IPS-18c (cell line): ENCODE data around the gene RBM17.

Experiments
- H3K4me3 ChIP-seq: 2 replicates; pipeline ENCODE4 v1.7.0; 2013; ENCODE audit warnings: low read depth, mild to moderate bottlenecking, low read length, moderate library complexity; ENCODE audit not compliant: insufficient read depth
- H3K9me3 ChIP-seq: one replicate; pipeline ENCODE4 v1.6.1; 2013; ENCODE audit warnings: mild to moderate bottlenecking, low read length, moderate library complexity; ENCODE audit not compliant: control insufficient read depth, insufficient read depth

RBM17 gene

DNA sequence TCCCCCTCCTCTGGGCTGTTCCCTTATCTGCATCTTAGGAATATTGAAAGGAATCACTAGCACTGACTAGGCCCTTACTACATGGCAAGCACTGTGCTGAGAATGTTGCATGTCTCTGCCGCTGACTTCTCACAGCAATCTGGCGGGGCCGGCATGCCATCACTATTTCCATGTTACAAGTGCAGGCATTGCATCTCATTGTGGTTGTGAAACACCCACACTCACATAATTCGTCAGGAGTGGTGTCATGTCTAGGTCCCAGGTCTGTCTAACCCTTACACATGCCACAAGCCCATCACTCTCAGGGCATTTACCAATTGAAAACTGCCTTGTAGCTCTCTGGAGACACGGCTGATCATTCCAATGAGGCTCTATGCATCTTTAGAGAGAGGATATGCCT is 18.2 kb upstream of the RBM17 start:
- no peak overlapping the region for H3K4me3 ChIP-seq
- no peaks in the 10 kb centered on the region for H3K9me3 ChIP-seq

- Histone ChIP-seq H3K9me3 (no peaks in the 10 kb centered on the region), H3K4me3 (no peak overlapping the region)
Measured at GRCh38 chr10:6071181-6072175, 17.4 kb upstream of the RBM17 start.

- no peak overlapping the region for H3K4me3 ChIP-seq
- no peaks in the 10 kb centered on the region for H3K9me3 ChIP-seq
Measured at GRCh38 chr10:6072215-6072934, 16.5 kb upstream of the RBM17 start.

- no peaks in the 10 kb centered on the region for H3K9me3 ChIP-seq
- no peak overlapping the region for H3K4me3 ChIP-seq
Measured at GRCh38 chr10:6074489-6075301, 14.1 kb upstream of the RBM17 start.

GRCh38 chr10:6077071-6077675 is 11.7 kb upstream of the RBM17 start:
- Histone ChIP-seq H3K9me3 (no peaks in the 10 kb centered on the region), H3K4me3 (no peak overlapping the region)

- H3K9me3 ChIP-seq, result no peaks in the 10 kb centered on the region
- no peak overlapping the region for H3K4me3 ChIP-seq
Measured at GRCh38 chr10:6079044-6079443, 9.8 kb upstream of the RBM17 start.

DNA sequence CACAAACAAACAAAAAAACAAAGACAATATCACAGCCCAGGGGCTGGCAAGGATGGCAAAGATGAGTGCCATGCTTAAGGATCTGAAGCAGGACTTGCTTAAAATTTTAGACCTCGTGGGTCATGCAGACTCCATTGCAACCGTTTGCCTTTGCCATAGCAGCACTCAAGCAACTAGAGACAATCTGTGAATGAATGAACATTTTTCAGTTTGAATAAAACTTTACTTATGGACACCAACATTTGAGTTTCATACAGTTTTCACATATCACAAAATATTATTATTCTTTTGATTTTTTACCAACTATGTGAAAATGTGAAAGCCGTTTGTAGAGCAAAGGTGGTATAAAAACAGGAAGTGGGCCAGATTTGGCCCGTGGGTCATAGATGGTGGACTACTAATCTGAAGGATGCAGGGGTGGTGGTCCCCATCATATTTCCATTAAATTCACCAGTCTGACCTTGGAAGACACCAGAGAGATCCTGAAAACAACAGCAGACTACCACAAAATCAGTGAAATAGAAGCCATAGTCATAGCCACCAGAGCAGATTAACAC is 8.3 kb upstream of the RBM17 start:
- H3K9me3 ChIP-seq, result no peaks in the 10 kb centered on the region
- no peak overlapping the region for H3K4me3 ChIP-seq

GRCh38 chr10:6082496-6083395 is 6.1 kb upstream of the RBM17 start:
- no peaks in the 10 kb centered on the region for H3K9me3 ChIP-seq
- H3K4me3 ChIP-seq, result no peak overlapping the region

DNA sequence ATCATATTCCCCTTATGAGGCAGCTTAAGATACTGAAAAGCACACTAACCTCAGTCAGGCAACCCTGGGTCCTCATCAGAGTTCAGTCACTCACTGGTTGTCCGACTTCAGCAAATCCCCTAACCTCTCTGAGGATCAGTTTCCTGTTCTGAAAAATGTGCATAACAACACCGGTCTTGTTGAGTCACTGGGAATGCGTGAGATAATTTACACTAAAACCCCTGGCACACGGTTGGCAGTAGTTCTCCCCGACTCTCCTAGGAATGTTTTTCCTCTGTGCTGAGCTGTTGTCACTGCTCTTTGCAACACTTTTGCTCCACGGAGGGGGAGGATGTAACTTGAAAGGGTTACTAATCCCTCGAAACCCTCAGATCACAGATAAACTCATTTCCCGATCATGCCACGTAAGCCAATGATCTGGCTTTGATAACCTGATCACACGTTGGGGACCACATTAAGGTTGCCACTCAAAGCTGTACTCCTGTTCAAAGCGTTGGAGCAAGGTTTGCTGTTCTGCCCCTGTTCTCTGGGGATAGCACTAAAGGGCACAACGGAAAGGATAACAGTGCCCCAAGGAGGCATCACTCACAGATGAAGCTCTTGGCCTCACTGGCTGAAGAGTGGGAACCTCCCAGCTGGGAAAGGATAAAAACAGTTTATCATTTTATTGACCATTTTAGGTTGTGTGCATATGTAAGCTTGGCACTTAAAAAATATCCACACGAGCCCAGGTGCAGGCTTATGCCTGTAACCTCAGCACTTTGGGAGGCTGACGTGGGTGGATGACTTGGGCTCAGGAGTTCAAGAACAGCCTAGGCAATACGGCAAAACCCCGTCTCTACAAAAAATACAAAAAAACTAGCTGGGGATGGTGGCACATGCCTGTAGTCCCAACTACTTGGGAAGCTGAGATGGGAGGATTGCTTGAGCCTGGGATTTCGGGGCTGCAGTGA is 5.0 kb upstream of the RBM17 start:
- no peak overlapping the region for H3K4me3 ChIP-seq
- H3K9me3 ChIP-seq, result no peaks in the 10 kb centered on the region

GRCh38 chr10:6086375-6087233 is 2.2 kb upstream of the RBM17 start:
- Histone ChIP-seq H3K9me3 (no peaks in the 10 kb centered on the region), H3K4me3 (no peak overlapping the region)

- Histone ChIP-seq H3K9me3 (no peaks in the 10 kb centered on the region), H3K4me3 (peak overlapping the region; percentile 58)
Measured at GRCh38 chr10:6089334-6090219, 743 bp downstream of the RBM17 start.

- no peak overlapping the region for H3K4me3 ChIP-seq
- no peaks in the 10 kb centered on the region for H3K9me3 ChIP-seq
Measured at GRCh38 chr10:6091630-6092029, 2.8 kb downstream of the RBM17 start.

DNA sequence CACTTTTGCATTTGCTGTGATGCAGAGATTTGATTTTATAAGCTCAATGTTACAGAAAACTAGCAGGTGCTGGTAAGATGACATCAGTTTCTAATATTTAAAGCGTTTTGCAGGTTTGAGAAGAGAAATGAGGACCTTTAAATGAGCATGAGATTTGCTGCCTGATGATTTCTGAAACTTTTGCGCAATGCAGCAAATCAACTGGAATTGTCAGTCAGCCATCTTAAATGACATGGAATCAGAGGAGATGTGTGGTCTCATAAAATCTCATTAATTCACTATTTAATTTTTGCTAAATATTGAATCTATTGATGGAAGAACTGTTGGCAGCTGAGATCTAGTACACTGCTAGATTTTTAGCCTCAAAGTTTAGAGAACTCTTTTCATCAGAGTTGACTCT is 3.9 kb downstream of the RBM17 start:
- Histone ChIP-seq H3K9me3 (no peaks in the 10 kb centered on the region), H3K4me3 (no peak overlapping the region)
